ENCODE data around the gene HOXA3. TPM values are rescaled to one million over a fixed set of nuclear protein-coding genes. Genes with fewer than 3 reads are reported as not detected.
A peak's percentile ranks its signal among the peaks of the same experiment; 100 is the strongest.

The HOXA3 gene
- polyA plus RNA-seq, 2 of the 4 experiments (the other 2 are of a cell fraction) = 3.3 to 8.7 TPM

DNA sequence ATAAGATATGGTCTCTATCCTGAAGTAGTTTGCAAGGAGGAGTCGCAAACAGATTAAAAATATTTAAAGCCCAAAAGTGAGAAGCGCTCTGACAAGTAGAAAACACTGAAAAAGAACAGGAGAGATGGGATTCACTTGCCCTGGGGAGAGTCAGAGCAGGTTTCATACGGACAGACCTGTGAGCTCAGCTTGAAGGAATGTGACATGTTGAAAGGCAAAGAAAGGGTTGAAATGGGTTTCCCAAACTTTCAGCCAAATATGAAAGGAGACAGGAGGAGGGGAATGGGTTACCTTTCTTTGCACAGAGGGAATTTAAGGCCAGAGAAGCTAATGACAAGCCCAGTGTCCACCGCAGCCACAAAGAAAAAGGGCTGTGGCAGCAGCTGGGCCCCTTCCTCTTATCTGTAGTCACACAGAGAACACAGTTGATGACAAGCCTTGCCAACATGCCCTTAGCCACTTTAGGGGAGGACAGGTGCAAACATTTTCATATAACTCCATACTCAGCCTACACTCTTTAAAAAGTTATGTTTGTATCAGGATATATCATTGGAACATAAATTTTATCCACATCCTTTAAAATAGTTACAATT lies 71.4 kb downstream of the HOXA3 start:
- DNase-seq (ENCODE audit: low read depth in 1 of 2, low spot score in 1 of 2) (no peak), FAIRE-seq (no peak), ATAC-seq (peak; percentile 80 to 81)
- Histone ChIP-seq H3K27ac (peak overlapping the region in 1 of 2 experiments; percentile 23; a peak in 2 of 6 replicates), H3K4me3 (no peak overlapping the region), H3K4me1 (peaks cover 29% of the 10 kb centered on the region), H3K4me2 (peak overlapping the region; percentile 30), H3K9me3 (no peaks in the 10 kb centered on the region)
- ChIA-PET CTCF (interaction anchor here (0.6 to 1.5 kb wide), 3 partner anchors 10 to 394 kb away, joined by 3 to 5 read pairs (median 5); no protein-coding TSS in a partner anchor), POLR2A (no interaction called here)
- WGBS (ENCODE audit: missing lambda C conversion rate) = 62% methylated on average over 4 of the region's 4 CpGs
- no peak for TF ChIP-seq TFCP2L1 (CRISPR knock-in tag; IDR thresholded peaks at IDR 0.05)
- TF ChIP-seq, protein P1, sequence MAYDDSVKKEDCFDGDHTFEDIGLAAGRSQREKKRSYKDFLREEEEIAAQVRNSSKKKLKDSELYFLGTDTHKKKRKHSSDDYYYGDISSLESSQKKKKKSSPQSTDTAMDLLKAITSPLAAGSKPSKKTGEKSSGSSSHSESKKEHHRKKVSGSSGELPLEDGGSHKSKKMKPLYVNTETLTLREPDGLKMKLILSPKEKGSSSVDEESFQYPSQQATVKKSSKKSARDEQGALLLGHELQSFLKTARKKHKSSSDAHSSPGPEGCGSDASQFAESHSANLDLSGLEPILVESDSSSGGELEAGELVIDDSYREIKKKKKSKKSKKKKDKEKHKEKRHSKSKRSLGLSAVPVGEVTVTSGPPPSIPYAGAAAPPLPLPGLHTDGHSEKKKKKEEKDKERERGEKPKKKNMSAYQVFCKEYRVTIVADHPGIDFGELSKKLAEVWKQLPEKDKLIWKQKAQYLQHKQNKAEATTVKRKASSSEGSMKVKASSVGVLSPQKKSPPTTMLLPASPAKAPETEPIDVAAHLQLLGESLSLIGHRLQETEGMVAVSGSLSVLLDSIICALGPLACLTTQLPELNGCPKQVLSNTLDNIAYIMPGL (CRISPR knock-in tag; IDR thresholded peaks at IDR 0.05; ENCODE audit: borderline replicate concordance) = no peak
- no peak for TF ChIP-seq MAZ (IDR thresholded peaks at IDR 0.05; ENCODE audit: borderline replicate concordance, low read depth, low read length)
- TF ChIP-seq TP53 (CRISPR knock-in tag; IDR thresholded peaks at IDR 0.05) = no peak
- TF ChIP-seq POLR2A (IDR thresholded peaks at IDR 0.05; ENCODE audit: low read length) = no peak
- TF ChIP-seq FOXS1 (CRISPR knock-in tag; IDR thresholded peaks at IDR 0.05) = no peak
- TF ChIP-seq ZSCAN20 (CRISPR knock-in tag; IDR thresholded peaks at IDR 0.05) = no peak
- TF ChIP-seq ZNF302 (CRISPR knock-in tag; IDR thresholded peaks at IDR 0.05) = no peak
- TF ChIP-seq, protein P2, sequence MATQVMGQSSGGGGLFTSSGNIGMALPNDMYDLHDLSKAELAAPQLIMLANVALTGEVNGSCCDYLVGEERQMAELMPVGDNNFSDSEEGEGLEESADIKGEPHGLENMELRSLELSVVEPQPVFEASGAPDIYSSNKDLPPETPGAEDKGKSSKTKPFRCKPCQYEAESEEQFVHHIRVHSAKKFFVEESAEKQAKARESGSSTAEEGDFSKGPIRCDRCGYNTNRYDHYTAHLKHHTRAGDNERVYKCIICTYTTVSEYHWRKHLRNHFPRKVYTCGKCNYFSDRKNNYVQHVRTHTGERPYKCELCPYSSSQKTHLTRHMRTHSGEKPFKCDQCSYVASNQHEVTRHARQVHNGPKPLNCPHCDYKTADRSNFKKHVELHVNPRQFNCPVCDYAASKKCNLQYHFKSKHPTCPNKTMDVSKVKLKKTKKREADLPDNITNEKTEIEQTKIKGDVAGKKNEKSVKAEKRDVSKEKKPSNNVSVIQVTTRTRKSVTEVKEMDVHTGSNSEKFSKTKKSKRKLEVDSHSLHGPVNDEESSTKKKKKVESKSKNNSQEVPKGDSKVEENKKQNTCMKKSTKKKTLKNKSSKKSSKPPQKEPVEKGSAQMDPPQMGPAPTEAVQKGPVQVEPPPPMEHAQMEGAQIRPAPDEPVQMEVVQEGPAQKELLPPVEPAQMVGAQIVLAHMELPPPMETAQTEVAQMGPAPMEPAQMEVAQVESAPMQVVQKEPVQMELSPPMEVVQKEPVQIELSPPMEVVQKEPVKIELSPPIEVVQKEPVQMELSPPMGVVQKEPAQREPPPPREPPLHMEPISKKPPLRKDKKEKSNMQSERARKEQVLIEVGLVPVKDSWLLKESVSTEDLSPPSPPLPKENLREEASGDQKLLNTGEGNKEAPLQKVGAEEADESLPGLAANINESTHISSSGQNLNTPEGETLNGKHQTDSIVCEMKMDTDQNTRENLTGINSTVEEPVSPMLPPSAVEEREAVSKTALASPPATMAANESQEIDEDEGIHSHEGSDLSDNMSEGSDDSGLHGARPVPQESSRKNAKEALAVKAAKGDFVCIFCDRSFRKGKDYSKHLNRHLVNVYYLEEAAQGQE (IDR thresholded peaks at IDR 0.05) = no peak
- no peak for TF ChIP-seq CBX8 (IDR thresholded peaks at IDR 0.05)

DNA sequence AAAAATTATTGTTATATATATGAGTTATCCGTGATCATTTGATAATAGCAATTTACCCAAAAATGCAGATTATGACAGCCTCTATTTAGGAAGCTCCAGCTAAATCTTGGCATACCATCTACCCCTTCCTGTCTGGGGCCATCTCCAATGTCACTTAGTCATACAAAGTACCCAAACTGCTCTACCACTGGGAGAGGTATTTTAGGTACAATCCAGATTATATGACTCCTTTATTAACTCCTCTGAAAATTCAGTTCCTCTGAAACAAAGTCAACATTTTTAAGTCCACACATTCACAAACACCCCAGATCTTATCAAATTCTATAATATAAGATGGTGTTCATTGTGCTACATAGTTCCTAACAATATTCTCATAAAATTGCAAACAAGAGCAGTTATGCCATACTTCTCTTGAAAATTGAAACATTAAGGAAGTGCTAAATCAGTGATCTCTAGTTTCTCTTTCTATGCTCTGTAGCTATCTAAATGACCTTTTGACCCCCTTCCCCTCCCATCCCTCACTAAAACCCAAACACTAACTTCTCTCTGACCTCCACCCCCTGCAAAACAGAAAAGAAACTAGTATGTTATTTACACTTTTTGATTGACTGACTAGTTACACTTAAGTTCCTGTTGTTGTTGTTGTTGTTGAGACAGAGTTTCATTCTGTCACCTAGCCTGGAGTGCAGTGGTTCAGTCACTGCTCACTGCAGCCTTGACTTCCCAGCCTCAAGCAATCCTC lies 73.0 kb downstream of the HOXA3 start:
- H3K4me2 ChIP-seq = no peak overlapping the region
- H3K9me3 ChIP-seq = no peaks in the 10 kb centered on the region
- ATAC-seq = no peak
- no peak for FAIRE-seq
- H3K4me1 ChIP-seq = peaks cover 29% of the 10 kb centered on the region
- no peak for DNase-seq (ENCODE audit: low read depth in 1 of 2, low spot score in 1 of 2)
- ChIA-PET CTCF (interaction anchor here (0.6 kb wide), 1 partner anchor 9 kb away, joined by 3 read pairs; no protein-coding TSS in a partner anchor), POLR2A (no interaction called here)
- WGBS (ENCODE audit: missing lambda C conversion rate) = 83% methylated on average over 1 of the region's 1 CpG
- H3K27ac ChIP-seq = no peak overlapping the region
- H3K4me3 ChIP-seq = no peak overlapping the region
- TF ChIP-seq ZC3H11A (IDR thresholded peaks at IDR 0.05) (no peak), GATA3 (IDR thresholded peaks at IDR 0.05; ENCODE audit: borderline replicate concordance) (no peak), ZFP36 (IDR thresholded peaks at IDR 0.05; ENCODE audit: borderline replicate concordance, partially characterized antibody) (no peak), EHF (CRISPR knock-in tag; IDR thresholded peaks at IDR 0.05) (no peak), RAD21 (conservative IDR thresholded peaks at IDR 0.05 in 1 of 2, IDR thresholded peaks at IDR 0.05 in 1 of 2) (no peak), HOXB13 (CRISPR knock-in tag; IDR thresholded peaks at IDR 0.05; ENCODE audit: low read depth) (no peak), FOSB (CRISPR knock-in tag; IDR thresholded peaks at IDR 0.05) (no peak), CEBPB (IDR thresholded peaks at IDR 0.05) (no peak), MYC (IDR thresholded peaks at IDR 0.05; ENCODE audit: borderline replicate concordance, low read length) (no peak), ZSCAN20 (CRISPR knock-in tag; IDR thresholded peaks at IDR 0.05) (no peak), EP300 (IDR thresholded peaks at IDR 0.05) (no peak), FOXS1 (CRISPR knock-in tag; IDR thresholded peaks at IDR 0.05) (no peak)
- TF ChIP-seq, protein P3, sequence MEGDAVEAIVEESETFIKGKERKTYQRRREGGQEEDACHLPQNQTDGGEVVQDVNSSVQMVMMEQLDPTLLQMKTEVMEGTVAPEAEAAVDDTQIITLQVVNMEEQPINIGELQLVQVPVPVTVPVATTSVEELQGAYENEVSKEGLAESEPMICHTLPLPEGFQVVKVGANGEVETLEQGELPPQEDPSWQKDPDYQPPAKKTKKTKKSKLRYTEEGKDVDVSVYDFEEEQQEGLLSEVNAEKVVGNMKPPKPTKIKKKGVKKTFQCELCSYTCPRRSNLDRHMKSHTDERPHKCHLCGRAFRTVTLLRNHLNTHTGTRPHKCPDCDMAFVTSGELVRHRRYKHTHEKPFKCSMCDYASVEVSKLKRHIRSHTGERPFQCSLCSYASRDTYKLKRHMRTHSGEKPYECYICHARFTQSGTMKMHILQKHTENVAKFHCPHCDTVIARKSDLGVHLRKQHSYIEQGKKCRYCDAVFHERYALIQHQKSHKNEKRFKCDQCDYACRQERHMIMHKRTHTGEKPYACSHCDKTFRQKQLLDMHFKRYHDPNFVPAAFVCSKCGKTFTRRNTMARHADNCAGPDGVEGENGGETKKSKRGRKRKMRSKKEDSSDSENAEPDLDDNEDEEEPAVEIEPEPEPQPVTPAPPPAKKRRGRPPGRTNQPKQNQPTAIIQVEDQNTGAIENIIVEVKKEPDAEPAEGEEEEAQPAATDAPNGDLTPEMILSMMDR (IDR thresholded peaks at IDR 0.05) = no peak
- TF ChIP-seq, protein P4, sequence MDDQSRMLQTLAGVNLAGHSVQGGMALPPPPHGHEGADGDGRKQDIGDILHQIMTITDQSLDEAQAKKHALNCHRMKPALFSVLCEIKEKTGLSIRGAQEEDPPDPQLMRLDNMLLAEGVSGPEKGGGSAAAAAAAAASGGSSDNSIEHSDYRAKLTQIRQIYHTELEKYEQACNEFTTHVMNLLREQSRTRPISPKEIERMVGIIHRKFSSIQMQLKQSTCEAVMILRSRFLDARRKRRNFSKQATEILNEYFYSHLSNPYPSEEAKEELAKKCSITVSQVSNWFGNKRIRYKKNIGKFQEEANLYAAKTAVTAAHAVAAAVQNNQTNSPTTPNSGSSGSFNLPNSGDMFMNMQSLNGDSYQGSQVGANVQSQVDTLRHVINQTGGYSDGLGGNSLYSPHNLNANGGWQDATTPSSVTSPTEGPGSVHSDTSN (IDR thresholded peaks at IDR 0.05) = no peak
- TF ChIP-seq, protein P5, sequence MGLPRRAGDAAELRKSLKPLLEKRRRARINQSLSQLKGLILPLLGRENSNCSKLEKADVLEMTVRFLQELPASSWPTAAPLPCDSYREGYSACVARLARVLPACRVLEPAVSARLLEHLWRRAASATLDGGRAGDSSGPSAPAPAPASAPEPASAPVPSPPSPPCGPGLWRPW (IDR thresholded peaks at IDR 0.05) = no peak
- TF ChIP-seq, protein P6, sequence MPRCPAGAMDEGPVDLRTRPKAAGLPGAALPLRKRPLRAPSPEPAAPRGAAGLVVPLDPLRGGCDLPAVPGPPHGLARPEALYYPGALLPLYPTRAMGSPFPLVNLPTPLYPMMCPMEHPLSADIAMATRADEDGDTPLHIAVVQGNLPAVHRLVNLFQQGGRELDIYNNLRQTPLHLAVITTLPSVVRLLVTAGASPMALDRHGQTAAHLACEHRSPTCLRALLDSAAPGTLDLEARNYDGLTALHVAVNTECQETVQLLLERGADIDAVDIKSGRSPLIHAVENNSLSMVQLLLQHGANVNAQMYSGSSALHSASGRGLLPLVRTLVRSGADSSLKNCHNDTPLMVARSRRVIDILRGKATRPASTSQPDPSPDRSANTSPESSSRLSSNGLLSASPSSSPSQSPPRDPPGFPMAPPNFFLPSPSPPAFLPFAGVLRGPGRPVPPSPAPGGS (IDR thresholded peaks at IDR 0.05) = no peak
- TF ChIP-seq, protein P7, sequence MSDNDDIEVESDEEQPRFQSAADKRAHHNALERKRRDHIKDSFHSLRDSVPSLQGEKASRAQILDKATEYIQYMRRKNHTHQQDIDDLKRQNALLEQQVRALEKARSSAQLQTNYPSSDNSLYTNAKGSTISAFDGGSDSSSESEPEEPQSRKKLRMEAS (IDR thresholded peaks at IDR 0.05) = no peak
